Measurements from ENCODE around the gene RAB15.
A peak's percentile ranks its signal among the peaks of the same experiment; 100 is the strongest.

The RAB15 gene

DNA sequence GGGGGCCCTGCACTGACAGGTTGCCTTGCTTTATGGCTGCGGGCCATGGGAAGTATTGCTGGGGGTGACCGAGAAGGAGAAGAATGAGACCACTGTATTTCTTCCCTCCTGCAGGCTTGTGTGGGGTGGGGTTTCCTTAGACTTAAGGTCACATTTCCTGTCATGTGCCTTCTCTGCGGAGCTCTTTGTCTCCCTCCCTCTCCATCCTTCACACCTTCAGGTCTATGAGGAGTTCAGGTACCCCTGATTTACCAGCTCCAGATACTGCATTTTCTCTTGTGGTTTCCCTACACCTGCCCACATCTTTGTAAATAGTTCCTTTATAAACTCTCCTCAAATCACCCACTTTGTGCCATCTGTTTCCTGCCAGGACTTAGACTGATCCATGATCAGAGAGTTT is 18.2 kb upstream of the RAB15 start:
- no peak for DNase-seq (ENCODE audit: low spot score)

DNA sequence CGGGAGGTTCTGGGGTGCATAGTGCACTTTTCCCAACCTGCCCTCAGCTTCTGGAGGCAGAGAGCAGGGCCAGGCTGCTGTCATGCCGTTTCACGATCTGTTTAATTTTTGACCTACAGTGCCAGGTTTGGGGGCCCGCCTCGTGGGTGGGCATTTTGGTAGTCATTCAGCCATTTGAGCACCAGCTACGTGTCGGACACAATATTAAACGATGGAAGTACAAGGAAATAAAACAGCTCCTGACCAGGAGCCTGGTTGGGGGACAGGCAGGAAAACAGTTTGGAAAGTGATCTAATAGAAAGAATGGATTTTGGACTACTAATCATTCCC is 15.3 kb upstream of the RAB15 start:
- no peak for DNase-seq (ENCODE audit: low spot score)

DNA sequence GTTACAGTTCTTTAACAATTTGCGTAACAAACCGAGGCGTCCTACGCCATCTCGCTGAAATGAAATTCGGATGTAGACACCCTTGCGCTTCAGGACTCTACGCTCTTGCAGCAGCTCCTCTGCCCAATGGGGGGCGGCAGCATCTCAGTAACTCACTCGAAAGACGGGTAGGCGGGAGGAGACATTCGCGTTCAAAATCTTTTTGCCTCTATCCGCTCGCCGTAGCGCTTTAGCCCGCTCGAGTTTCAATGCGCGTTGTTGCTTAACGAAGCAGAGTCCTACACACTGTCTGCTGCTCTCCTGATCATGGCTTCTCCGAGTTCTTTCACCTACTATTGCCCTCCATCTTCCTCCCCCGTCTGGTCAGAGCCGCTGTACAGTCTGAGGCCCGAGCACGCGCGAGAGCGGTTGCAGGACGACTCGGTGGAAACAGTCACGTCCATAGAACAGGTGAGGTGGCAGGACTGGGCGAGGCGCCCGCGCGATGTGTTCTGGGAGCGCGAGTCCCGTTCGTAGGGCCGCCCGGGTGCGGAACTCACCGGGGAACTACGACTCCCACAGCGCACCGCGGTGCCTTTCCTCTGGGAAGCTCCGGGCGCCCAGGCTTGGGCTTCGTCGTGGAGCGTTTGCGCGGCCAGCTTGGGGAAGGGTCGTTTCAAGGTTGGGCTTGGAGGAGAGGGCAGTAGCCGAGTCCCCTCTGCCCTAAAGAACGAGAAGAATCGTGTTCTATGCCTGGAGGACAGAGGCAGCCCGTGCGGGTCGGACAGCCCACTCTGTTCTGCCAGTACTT is 14.7 kb upstream of the RAB15 start, which contains the start of gene FNTB:
TSS of gene FNTB (plus strand) at position 248 of the 790 bp plus-strand sequence. CDS start at position 307, 59 bp downstream.
- DNase-seq (ENCODE audit: low spot score), result peak; percentile 96

DNA sequence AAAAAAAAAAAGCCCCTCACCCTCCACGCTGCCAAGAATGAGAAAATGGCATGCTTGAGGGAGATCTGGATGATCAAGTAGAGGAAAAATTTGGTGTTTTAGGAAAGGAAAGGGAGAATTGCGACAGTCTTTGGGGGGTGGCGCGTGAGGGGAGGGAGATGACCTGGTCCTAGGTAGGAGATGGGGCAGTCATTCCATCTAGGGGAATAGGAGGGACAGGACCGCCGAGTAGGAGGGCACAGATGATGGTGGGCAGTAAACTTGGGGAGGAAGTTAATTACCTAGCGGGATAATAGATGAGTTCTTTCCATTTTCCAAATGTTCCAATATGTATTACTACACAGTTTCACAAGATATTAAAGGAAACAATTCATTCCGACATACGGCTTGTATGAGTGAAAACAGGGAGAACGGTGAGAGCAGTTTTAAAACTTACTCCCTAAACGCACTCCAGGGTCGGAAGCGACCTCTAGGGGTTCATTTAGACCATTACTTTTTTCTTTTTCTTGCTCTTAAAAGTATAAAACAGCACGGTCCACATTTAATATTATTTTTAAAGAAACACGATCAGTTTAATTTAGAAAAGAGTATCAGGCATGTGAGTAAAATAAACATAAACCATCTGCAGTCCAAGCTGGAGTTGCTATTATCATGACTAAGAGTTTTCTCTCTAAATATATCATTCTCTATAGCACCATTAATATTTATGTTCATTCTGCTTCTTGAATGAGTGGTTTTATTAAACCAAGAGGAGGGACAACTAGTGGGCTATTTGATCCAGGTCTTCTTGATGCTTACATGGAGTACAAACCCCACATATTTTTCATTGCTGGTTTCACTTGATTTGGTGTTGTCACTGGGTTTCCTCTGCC is 11.5 kb upstream of the RAB15 start:
- peak; percentile 50 for DNase-seq (ENCODE audit: low spot score)

DNA sequence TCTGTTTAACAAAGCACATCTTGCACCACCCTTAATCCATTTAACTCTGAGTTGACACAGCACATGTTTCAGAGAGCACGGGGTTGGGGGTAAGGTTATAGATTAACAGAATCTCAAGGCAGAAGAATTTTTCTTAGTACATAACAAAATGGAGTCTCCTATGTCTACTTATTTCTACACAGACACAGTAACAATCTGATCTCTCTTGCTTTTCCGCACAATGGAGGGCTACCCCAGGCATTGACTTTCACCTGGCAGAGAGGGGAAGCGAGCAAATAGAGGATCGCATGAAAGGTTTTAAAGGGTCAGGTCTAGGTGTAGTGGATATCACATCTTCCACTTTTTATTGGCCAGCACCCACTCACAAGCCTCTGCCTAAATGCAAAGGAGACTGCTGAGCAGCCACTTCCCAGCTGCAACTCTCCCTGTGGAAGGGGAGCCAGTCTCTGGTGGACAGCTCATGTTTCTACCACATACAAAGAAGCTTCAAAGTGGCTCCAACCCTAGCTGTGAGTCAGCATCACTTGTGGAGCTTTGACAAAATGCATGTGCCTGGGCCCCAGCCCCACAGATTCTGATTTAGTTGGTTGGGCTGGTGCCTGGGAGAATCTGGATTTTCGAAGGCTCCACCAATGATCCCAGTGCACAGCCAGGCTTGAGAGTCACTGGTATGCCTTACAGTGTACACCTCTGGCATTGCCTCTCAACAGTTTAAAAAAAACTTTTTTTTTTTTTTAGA is 7.4 kb upstream of the RAB15 start:
- no peak for DNase-seq (ENCODE audit: low spot score)

DNA sequence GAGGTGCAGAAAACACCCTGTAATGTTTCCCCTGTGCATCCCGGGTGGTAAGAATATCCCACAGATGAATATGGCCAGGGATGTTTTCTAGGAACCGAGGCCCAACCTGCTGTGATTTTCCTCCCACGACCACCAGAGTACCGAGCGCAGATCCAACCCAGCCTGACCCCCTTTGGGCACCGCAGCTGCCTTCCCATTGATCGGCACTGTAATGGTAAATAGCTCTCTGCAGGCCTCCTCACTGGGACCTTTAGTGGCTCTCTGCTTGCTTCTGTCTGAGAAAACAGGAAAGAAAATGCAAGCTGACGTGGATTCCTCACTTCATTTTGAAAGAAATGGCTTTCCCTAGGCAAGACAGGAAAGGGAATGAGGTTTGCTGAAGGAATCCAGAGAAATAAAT is 2.4 kb upstream of the RAB15 start:
- no peak for DNase-seq (ENCODE audit: low spot score)

DNA sequence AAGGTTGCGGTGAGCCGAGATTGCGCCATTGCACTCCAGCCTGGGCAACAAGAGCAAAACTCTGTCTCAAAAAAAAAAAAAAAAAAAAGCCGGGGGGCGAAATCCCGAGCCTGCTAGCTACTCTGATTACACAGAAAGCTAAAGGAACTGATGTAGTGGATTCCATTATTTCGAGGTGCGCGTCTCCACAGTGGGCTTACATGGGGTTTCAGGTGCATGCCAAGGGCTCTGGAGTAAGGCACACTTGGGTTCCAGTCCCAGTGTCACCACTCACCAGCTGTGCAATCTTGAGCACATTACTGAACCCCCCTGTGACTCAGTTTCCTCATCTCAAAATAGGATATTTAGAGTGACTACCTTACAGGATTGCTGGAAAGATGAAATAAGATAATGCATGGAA is 1.7 kb upstream of the RAB15 start:
- no peak for DNase-seq (ENCODE audit: low spot score)

DNA sequence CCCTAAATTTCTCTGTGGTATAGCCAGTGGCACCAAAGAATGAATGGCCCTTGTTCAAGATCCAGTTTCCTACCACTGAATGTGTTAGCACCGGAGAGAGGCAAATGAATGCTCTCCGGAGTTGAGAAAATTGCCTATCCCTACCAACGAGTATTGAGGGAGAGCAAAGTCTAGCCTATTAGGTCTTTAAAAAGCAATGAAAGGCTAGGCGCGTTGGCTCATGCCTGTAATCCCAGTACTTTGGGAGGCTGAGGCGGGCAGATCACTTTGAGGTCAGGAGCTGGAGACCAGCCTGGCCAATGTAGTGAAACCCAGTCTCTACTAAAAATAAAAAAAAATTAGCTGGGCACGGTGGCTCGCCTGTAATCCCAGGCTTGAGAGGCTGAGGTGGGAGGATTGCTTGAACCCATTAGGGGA is 898 bp upstream of the RAB15 start:
- no peak for DNase-seq (ENCODE audit: low spot score)

DNA sequence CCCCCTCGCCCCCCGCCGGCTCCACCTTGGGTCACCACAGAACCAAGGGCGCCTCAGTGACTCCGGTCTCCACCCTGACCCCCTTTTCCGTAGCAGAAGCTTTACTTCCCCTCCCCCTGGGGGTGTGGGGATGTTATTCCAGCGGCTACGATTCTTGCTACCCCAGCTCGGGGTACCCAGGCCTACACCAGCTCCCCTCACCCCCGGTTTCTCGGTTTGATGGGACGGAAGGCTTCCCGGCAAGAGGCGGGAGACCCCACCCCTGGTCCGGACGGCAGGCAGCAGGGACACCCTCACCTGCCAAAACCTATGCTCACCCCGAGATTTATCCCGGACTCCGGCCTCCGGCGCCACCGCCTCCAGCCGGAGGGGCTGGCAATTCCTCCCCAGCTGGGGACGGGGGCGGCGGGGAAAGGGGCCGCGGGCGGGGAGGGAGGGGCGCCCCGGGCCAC is 619 bp downstream of the RAB15 start:
- no peak for DNase-seq (ENCODE audit: low spot score)

DNA sequence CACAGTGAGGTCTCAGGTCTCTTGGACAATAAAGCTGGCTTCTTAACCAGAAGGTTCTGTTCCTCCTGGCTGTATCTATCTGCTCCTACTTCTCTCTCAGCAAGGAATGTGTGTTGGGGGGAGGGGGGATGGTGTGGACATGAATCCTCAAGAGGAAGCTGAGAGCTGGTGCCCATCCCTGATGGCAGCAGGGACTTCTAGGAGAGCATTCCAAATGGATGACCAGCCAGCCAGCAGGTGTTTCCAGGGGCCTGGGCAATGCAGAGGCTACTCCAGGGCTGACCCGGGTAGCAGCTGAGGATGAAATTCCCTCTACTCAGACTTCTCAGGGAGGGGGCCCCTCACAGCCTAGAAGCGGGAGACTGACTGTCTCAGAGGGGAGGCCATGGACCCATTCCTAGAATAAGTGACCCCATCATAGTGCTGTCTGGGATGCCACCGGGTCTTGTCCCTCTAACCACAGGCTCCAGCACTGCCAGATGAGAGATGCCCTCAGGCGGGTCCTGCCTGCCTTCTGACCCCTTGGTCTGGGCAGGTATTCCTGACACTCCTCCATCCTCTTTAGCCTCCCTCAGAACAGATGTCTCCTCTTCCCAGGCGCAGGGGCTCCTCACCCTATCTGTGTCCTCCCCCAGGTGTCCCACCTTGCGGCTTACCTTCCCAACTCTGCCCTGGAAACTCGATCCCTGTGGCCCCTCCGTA is 1.2 kb downstream of the RAB15 start:
- no peak for DNase-seq (ENCODE audit: low spot score)

DNA sequence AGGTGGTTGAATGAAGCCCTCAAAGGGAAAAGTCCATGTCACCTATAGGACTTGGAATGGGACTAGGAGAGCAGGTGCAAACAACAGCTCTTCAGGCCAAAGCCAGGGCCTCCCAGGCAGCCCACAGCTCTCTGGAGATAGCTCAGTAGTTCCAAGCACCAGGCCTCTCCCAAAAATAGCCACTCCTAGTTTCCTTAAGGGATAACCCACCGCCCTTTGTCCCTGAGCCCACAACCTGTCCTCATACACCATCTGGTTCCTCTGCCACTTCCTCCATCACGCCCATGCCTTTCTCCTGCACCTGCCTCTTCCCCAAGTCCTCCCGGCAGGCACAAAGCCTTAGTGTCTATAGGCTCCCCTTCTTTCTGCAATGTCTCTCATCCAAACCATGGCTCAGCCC is 2.1 kb downstream of the RAB15 start:
- no peak for DNase-seq (ENCODE audit: low spot score)

DNA sequence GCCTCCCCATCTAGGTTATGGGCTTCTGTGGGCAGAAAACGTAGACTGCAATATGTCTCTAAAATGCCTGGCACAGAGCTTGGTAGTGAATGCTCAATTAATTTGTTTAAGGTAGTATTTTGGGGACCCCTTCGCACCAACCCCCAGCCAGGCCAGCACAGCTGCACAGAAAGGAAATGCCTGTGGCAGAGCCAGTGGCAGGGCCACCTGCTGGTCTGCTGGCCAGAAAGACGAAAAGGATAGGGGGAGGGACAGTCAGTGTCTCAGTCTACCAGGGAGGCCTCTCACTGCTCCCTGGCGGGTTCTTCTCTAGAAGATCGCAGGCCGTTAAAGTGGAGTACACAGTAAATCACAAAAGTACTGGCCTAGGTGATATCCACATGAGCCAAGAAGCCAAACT is 3.5 kb downstream of the RAB15 start:
- no peak for DNase-seq (ENCODE audit: low spot score)

DNA sequence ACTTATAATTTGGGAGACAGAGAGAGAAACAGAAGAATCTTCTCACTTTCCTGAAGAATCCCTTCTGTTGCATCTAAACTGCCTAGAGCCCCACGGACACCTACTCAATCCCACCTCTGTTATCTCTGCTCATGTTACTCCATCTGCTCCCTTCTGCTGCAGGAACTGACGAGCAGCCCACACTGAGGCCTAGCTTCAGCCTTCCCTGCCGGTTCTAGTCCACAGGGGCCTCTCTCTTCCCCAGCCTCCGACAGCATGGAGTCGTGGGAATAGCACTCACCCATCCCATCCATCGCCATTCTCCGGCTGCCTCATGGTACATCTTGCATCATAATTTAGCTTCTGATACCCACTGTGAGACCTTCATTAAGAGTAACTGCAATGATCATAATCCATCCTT is 4.0 kb downstream of the RAB15 start:
- DNase-seq (ENCODE audit: low spot score), result no peak

DNA sequence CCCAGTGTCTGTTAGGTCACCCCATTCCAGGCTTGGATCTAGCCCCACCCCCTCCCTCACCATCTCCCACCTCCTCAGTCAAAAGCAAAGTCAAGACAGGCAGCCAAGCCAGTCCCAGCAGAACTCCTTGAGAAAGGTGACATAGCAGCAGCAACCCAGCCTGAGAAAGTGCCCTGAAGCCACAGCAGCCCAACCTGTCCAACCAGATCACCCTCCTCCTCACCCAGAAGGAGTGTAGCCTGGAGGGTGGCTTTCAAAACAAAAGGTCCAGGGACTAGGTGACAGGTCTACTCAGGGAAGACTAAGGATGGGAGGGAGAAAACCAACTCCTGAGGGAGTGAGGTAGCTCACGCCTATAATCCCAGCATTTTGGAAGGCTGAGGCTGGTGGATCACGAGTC is 5.2 kb downstream of the RAB15 start:
- no peak for DNase-seq (ENCODE audit: low spot score)

DNA sequence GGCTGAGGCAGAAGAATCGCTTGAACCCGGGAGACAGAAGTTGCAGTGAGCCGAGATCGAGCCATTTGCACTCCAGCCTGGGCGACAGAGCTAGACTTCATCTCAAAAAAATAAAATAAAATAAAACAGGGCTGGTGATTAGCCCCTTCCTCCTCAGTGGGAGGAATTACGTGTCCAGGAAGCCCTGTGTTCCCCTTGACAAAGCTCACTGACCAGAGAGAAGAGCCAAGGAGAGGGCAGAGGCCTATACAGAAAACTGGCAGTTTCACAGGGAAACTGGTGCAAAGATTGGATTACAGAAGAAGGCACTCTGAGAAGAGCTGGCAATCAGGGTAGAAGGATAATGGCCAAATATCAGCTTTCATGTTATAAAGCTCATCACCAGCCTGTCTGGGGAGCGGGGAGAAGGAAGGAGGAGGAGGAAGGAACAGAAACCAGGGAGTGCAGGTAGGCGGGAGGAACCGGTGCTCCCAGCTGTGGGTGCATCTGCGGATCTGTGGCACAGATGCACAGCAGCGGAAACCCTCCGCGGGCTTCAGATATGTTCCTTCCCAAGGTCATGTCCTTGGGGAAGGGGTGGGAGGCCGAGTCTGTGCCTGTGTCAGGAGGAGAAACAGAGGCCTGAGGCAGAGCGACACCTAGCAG is 6.7 kb downstream of the RAB15 start:
- DNase-seq (ENCODE audit: low spot score), result no peak

DNA sequence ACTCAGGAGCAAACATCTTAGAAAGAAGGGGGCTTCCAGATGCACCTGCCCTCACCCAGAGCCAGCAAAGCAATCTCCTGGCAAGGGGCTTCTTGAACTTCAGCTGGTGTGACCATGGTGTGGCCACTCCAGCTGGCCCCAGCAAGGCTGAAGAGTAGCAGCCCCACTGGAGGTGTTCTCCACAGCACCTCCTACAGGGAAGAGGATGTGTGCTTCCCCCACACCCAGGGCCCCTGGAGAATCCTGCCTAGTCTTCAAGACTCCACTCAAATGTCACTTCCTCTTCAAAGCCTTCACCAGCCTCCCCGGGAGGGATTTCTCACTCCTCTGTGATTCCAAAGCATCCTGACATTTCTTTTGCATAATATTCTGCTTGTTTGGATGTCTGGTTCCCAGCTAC is 8.5 kb downstream of the RAB15 start:
- DNase-seq (ENCODE audit: low spot score), result no peak

DNA sequence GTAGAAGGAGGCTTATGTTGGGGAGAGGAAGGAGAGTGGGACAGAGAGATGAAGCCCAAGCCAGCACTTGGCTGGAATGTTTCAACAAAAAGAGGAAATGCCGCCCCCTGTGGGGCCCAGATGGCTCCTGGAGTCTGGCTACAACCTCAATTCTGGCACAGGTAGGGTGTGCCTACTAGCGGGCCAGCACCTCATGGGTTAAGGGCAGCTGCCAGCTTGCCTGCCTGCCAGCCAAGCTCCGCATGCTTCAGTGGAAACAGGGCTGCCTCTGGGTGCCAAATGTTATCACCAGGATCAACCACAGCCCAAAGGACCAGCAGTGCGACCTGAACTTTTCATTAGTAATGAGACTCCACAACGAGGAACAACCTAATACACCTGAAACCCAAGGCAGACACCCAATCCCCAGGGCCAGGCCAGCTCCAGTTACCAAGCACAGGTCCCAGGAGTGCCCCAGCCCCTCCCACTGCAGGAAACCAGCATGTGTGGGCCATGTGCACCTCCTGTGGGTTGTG is 11.3 kb downstream of the RAB15 start:
- DNase-seq (ENCODE audit: low spot score), result peak; percentile 60

DNA sequence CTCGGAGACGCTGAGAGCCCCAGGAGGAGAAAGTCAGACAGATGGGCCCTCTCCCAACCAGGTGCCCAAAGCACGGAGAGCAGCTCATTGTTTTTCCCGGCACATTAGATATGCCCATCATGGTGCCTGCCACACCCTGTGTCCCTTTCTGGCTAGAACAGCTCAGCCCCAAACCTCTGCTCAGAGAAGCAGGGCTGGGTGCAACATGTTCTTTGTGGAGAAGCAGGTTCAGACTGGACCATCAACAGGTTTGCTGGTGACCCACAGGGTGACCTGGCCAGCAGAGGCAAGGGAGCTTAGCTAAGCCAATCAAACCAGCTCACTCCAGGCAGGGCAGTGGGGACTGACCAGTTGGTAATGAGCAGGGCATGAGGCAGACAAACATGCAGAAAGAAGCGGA is 13.4 kb downstream of the RAB15 start:
- no peak for DNase-seq (ENCODE audit: low spot score)

DNA sequence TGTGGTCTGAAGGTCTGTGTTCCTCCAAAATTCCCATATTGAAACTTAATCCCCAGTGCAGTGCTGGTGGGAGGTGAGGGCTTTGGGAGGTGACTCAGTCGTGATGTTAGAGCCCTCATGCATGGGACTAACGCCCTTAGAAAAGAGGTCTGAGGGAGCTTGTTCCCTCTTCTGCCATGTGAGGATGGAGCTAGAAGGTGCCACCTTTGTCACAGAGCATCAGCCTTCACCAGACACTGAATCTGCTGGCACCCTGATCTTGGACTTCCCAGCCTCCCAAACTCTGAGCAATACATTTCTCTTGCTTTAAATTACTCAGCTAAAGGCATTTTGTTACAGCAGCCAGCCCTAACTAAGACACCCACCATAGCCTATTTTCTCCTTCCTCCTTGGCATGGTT is 13.9 kb downstream of the RAB15 start:
- no peak for DNase-seq (ENCODE audit: low spot score)

DNA sequence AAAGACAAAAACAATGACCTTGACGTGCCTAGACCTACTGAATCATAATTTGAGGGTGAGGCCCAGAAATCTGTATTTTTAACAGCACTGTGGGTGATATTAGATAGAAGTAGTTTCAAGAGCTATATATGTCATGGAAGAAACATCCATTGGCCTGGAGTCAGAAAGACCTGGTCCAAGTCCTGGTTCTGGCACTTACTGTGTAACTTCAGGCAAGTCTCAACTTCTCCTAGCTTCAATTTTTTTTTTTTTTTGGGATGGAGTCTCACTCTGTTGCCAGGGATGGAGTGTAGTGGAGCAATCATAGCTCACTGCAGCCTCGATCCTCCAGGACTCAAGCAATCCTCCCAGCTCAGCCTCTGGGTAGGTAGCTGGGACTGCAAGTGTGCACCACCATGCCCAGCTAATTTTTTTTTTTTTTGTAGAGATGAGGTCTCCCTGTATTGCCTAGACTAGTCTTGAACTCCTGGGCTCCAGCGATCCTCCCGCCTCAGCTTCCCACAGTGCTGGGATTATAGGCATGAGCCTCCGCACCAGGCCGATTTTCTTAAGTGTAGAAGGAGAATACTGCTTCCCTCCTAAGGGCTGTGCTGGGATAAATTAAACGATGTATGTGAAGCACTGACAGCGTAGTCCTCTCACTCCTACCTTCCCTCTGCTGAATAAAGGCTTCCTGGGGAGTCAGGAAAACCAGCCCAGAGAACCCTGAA is 15.3 kb downstream of the RAB15 start:
- no peak for DNase-seq (ENCODE audit: low spot score)

DNA sequence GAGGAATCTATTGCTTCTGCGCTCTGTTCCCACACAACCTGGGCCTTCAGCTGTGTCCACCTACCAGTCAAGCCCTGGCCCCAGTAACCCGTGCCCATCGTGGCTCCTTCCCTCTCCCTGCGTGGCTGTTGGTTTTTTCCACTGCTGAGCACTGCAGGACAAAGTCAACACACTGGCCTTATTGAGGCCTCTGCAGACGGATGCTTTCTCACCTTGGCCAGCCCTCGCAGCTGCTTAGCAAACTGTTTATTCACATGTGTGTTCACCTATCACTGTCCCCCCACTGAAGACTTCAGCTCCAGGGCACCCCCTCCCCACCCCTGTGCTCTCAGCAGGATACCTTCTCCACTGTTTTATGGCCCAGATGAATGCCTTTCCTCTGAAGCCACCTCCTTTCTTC is 16.8 kb downstream of the RAB15 start:
- DNase-seq (ENCODE audit: low spot score), result no peak
